ENCODE results near the gene CD48.

DNA sequence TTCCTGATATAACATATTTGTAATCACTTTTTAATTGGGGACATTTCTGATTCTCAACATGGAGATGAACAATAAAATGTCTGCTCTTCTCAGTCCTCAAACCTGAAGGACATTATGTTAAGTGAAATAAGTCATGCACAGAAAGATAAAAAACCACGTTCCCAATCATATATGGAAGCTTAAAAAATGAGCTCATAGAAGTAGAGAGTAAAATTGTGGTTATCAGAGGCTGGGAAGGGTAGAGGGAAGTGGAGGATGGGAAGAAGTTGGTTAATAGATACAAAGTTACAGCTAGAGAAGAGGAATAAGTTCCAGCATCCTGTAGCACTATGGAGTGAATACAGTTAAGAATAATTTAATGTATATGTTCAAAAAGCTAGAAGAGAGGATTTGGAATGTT lies 1.5 kb upstream of the CD48 start:
- TF ChIP-seq JUND (IDR thresholded peaks at IDR 0.05) (no peak), POLR2A (IDR thresholded peaks at IDR 0.05; ENCODE audit: borderline replicate concordance, extremely low read depth, insufficient read depth, insufficient read length) (no peak), RAD21 (IDR thresholded peaks at IDR 0.05; ENCODE audit: low read depth) (no peak), POLR2AphosphoS5 (IDR thresholded peaks at IDR 0.05; ENCODE audit: low read depth, low read length) (no peak), EZH2 (IDR thresholded peaks at IDR 0.05) (no peak), YY1 (IDR thresholded peaks at IDR 0.05; ENCODE audit: extremely low read depth, insufficient replicate concordance, low read depth, low read length) (no peak), SP1 (IDR thresholded peaks at IDR 0.05; ENCODE audit: low read depth) (no peak), SIN3A (IDR thresholded peaks at IDR 0.05; ENCODE audit: low read depth) (no peak)
- TF ChIP-seq, protein P1, sequence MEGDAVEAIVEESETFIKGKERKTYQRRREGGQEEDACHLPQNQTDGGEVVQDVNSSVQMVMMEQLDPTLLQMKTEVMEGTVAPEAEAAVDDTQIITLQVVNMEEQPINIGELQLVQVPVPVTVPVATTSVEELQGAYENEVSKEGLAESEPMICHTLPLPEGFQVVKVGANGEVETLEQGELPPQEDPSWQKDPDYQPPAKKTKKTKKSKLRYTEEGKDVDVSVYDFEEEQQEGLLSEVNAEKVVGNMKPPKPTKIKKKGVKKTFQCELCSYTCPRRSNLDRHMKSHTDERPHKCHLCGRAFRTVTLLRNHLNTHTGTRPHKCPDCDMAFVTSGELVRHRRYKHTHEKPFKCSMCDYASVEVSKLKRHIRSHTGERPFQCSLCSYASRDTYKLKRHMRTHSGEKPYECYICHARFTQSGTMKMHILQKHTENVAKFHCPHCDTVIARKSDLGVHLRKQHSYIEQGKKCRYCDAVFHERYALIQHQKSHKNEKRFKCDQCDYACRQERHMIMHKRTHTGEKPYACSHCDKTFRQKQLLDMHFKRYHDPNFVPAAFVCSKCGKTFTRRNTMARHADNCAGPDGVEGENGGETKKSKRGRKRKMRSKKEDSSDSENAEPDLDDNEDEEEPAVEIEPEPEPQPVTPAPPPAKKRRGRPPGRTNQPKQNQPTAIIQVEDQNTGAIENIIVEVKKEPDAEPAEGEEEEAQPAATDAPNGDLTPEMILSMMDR (IDR thresholded peaks at IDR 0.05 in 2 of 3, conservative IDR thresholded peaks at IDR 0.05 in 1 of 3; ENCODE audit: borderline replicate concordance in 1 of 3, insufficient read depth in 1 of 3, low read depth in 2 of 3, low read length in 2 of 3), result no peak
- TF ChIP-seq, protein P2, sequence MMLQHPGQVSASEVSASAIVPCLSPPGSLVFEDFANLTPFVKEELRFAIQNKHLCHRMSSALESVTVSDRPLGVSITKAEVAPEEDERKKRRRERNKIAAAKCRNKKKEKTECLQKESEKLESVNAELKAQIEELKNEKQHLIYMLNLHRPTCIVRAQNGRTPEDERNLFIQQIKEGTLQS (IDR thresholded peaks at IDR 0.05), result no peak
